Measurements from ENCODE around the gene RUFY2.
A peak's percentile ranks its signal among the peaks of the same experiment; 100 is the strongest.
"Not testable (repeated sequence)": the region's sequence is repeated elsewhere in the genome, so short reads cannot be mapped to it uniquely, and the experiment has no call there.

Gene RUFY2

DNA sequence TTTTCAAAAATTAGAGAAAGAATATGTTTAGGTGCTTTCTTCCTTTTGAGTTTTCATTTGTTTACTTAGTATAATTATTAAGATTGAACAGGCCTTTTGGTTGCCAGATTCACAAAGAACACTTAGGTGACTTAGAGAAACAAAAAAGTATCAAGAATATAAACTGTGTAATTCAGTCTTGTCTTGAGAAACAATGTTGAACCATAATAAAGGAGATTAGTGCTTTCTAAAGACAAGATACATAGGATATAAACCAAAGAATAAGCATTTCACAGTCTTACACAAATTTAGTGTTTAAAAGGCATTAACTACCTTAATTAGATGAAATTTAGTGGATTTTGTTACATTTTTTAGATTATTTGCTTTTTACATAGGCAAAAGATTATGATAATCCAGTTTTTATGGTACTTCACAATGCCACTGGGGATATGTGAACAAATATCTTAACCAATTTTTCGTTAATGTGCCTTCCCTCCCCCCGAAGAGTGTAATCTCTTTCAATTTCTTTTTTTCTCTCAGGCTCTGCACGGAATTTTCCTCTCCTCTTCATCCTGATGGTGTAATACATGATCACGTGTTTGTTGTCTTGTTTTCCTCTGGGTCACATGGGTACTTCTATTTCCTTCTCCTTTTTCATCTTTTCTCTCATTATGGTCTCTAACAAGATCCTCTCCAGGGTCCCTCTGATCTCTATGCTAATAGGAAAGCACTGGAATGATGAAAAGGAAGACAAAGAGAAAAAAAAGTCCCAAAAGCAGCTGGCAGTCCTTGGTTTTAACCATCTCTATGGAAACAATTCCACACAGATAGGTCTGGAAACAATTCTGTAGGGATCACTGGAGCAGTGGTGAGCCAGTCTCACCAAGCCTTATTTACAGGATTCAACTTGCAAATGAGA lies 78.9 kb downstream of the RUFY2 start:
- Histone ChIP-seq H3K4ac (ENCODE audit: low read depth, low read length) (no peak overlapping the region), H3K4me3 (ENCODE audit: low read length) (no peak overlapping the region), H2BK5ac (ENCODE audit: low read length) (no peak overlapping the region), H2BK120ac (ENCODE audit: low read depth, low read length) (no peak overlapping the region), H3K23ac (ENCODE audit: low read length) (no peak overlapping the region), H3K4me2 (ENCODE audit: low read length) (no peak overlapping the region), H2AK5ac (ENCODE audit: low read length) (no peak overlapping the region), H4K5ac (ENCODE audit: low read length) (no peak overlapping the region), H3K27ac (ENCODE audit: low read depth, low read length) (no peak overlapping the region), H3K36me3 (ENCODE audit: control insufficient read depth, insufficient read depth, low read length) (no peaks in the 10 kb centered on the region), H3K79me2 (ENCODE audit: control insufficient read depth, insufficient read depth, low read length) (peaks cover 12% of the 10 kb centered on the region), H4K8ac (ENCODE audit: low read depth, low read length) (no peak overlapping the region), H3K27me3 (ENCODE audit: insufficient read depth, low read length, poor library complexity) (no peaks in the 10 kb centered on the region), H3K9ac (ENCODE audit: low read length) (no peak overlapping the region), H3K18ac (ENCODE audit: low read length) (no peak overlapping the region), H3K4me1 (ENCODE audit: control insufficient read depth, low read depth, low read length) (no peaks in the 10 kb centered on the region), H3K79me1 (ENCODE audit: low read length) (peaks cover 2% of the 10 kb centered on the region), H3K56ac (ENCODE audit: low read length) (no peak overlapping the region), H2BK15ac (replicated peaks; ENCODE audit: low read depth) (no peak overlapping the region)
- no CpG with 5 or more reads among the region's 4 CpGs for WGBS (ENCODE audit: extremely low coverage, insufficient coverage, low lambda C conversion rate)
- DNase-seq: peak; percentile 70

DNA sequence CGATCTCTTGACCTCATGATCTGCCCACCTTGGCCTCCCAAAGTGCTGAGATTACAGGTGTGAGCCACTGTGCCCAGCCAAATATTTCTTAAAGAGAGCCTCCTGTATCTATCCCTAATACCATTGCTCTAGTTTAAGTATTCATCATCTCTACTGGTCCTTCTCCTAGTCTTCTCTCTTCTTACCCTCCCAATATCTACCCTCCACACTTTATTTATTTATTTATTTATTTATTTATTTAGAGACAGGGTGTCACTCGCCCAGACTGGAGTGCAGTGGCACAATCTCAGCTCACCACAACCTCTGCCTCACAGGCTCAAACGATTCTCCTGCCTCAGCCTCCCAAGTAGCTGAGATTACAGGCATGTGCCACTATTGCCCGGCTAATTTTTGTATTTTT lies 82.7 kb downstream of the RUFY2 start:
- no CpG with 5 or more reads among the region's 4 CpGs for WGBS (ENCODE audit: extremely low coverage, insufficient coverage, low lambda C conversion rate)
- H4K5ac ChIP-seq (ENCODE audit: low read length); H3K4ac ChIP-seq (ENCODE audit: low read depth, low read length); H3K23ac ChIP-seq (ENCODE audit: low read length); H4K8ac ChIP-seq (ENCODE audit: low read depth, low read length); H3K18ac ChIP-seq (ENCODE audit: low read length); H3K27me3 ChIP-seq (ENCODE audit: insufficient read depth, low read length, poor library complexity); H3K56ac ChIP-seq (ENCODE audit: low read length); H3K4me3 ChIP-seq (ENCODE audit: low read length); H3K4me1 ChIP-seq (ENCODE audit: control insufficient read depth, low read depth, low read length); DNase-seq; H3K27ac ChIP-seq (ENCODE audit: low read depth, low read length); H3K79me2 ChIP-seq (ENCODE audit: control insufficient read depth, insufficient read depth, low read length); H2BK120ac ChIP-seq (ENCODE audit: low read depth, low read length); H3K36me3 ChIP-seq (ENCODE audit: control insufficient read depth, insufficient read depth, low read length); H2AK5ac ChIP-seq (ENCODE audit: low read length); H3K4me2 ChIP-seq (ENCODE audit: low read length); H3K79me1 ChIP-seq (ENCODE audit: low read length); H2BK15ac ChIP-seq (replicated peaks; ENCODE audit: low read depth); H2BK5ac ChIP-seq (ENCODE audit: low read length); H3K9ac ChIP-seq (ENCODE audit: low read length): not testable (repeated sequence)

DNA sequence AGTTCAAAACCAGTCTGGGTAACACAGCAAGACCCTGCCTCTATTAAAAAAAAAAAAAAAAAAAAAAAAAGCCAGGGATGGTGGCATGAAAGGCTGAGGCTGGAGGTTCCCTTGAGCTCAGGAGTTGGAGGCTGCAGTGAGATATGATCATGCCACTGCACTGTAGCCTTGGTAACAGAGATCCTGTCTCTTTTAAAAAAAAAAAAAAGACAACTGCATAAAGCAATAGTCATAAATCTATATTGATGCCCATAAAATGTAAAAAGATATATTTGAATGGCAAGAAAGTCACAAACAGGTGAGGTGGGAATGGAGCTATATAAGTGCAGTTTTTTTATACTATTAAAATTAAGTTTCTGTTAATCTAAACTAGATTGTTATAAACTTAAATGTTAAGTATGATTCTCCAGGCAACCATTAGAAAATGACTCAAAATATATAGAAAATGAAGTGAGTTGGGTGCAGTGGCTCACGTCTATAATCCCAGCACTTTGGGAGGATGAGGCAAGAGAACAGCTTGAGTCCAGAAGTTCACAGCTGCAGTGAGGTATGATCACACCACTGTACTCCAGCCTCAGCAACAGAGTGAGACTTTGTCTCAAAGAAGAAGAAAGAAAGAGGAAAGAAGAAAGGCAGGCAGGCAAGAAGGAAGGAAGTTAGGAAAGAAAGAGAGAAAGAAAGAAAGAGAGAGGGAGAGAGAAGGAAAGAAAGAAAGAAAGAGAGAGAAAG lies 88.6 kb downstream of the RUFY2 start:
- no peak overlapping the region for H3K56ac ChIP-seq (ENCODE audit: low read length)
- no peak overlapping the region for H2BK15ac ChIP-seq (replicated peaks; ENCODE audit: low read depth)
- H2BK120ac ChIP-seq (ENCODE audit: low read depth, low read length): no peak overlapping the region
- H2AK5ac ChIP-seq (ENCODE audit: low read length): no peak overlapping the region
- no peak overlapping the region for H4K8ac ChIP-seq (ENCODE audit: low read depth, low read length)
- H3K4me2 ChIP-seq (ENCODE audit: low read length): no peak overlapping the region
- WGBS (ENCODE audit: extremely low coverage, insufficient coverage, low lambda C conversion rate): no CpG with 5 or more reads among the region's 1 CpG
- no peaks in the 10 kb centered on the region for H3K79me1 ChIP-seq (ENCODE audit: low read length)
- H2BK5ac ChIP-seq (ENCODE audit: low read length): no peak overlapping the region
- H4K5ac ChIP-seq (ENCODE audit: low read length): no peak overlapping the region
- no peak overlapping the region for H3K23ac ChIP-seq (ENCODE audit: low read length)
- H3K4me1 ChIP-seq (ENCODE audit: control insufficient read depth, low read depth, low read length): no peaks in the 10 kb centered on the region
- no peaks in the 10 kb centered on the region for H3K79me2 ChIP-seq (ENCODE audit: control insufficient read depth, insufficient read depth, low read length)
- no peaks in the 10 kb centered on the region for H3K36me3 ChIP-seq (ENCODE audit: control insufficient read depth, insufficient read depth, low read length)
- H3K18ac ChIP-seq (ENCODE audit: low read length): no peak overlapping the region
- no peak overlapping the region for H3K4me3 ChIP-seq (ENCODE audit: low read length)
- H3K4ac ChIP-seq (ENCODE audit: low read depth, low read length): no peak overlapping the region
- no peak overlapping the region for H3K9ac ChIP-seq (ENCODE audit: low read length)
- H3K27me3 ChIP-seq (ENCODE audit: insufficient read depth, low read length, poor library complexity): no peaks in the 10 kb centered on the region
- H3K27ac ChIP-seq (ENCODE audit: low read depth, low read length): no peak overlapping the region
- no peak for DNase-seq

DNA sequence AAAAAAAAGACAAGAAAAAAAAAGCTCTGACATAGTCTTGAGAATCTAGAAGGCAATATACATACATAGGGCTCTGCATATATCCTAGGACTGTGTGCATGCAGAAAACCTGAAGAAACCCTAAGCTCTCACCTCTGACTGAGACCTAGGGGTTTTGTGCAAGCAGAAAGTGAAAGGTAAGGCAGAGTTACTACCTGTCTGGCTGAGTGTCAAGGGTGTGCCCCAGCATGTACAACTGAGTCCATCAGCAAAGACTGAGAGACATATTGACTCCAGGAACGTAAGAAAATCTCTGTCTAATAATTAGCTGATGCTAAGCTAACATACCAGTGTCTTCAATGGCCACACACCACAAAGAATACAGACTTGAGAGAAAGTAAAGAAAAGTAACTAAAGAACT lies 91.5 kb downstream of the RUFY2 start:
- H3K36me3 ChIP-seq (ENCODE audit: control insufficient read depth, insufficient read depth, low read length): no peaks in the 10 kb centered on the region
- H3K27me3 ChIP-seq (ENCODE audit: insufficient read depth, low read length, poor library complexity): no peaks in the 10 kb centered on the region
- WGBS (ENCODE audit: extremely low coverage, insufficient coverage, low lambda C conversion rate): no CpG with 5 or more reads among the region's 1 CpG
- no peak overlapping the region for H3K23ac ChIP-seq (ENCODE audit: low read length)
- H2BK5ac ChIP-seq (ENCODE audit: low read length): no peak overlapping the region
- DNase-seq: no peak
- no peak overlapping the region for H3K18ac ChIP-seq (ENCODE audit: low read length)
- no peak overlapping the region for H4K8ac ChIP-seq (ENCODE audit: low read depth, low read length)
- no peak overlapping the region for H2AK5ac ChIP-seq (ENCODE audit: low read length)
- no peak overlapping the region for H3K56ac ChIP-seq (ENCODE audit: low read length)
- no peak overlapping the region for H3K4ac ChIP-seq (ENCODE audit: low read depth, low read length)
- no peaks in the 10 kb centered on the region for H3K79me2 ChIP-seq (ENCODE audit: control insufficient read depth, insufficient read depth, low read length)
- no peaks in the 10 kb centered on the region for H3K4me1 ChIP-seq (ENCODE audit: control insufficient read depth, low read depth, low read length)
- H2BK15ac ChIP-seq (replicated peaks; ENCODE audit: low read depth): no peak overlapping the region
- no peak overlapping the region for H3K4me2 ChIP-seq (ENCODE audit: low read length)
- no peak overlapping the region for H2BK120ac ChIP-seq (ENCODE audit: low read depth, low read length)
- H4K5ac ChIP-seq (ENCODE audit: low read length): no peak overlapping the region
- no peak overlapping the region for H3K27ac ChIP-seq (ENCODE audit: low read depth, low read length)
- H3K79me1 ChIP-seq (ENCODE audit: low read length): no peaks in the 10 kb centered on the region
- no peak overlapping the region for H3K4me3 ChIP-seq (ENCODE audit: low read length)
- H3K9ac ChIP-seq (ENCODE audit: low read length): no peak overlapping the region

DNA sequence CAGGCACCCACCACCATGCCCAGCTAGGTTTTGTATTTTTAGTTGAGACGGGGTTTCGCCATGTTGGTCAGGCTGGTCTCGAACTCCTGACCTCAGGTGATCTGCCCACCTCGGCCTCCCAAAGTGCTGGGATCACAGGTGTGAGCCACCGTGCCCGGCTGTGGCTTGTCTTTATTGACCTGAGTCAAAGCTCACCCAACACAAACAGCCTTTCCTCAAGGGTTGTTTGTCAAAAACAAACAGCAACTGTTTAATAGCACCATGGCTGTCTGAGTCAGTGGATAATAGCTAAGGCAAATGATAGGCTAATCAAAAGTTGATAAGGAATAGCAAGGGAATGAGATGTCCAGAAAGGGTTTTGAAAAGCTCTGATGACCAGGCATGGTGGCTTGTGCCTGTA lies 92.1 kb downstream of the RUFY2 start:
- H4K8ac ChIP-seq (ENCODE audit: low read depth, low read length); H4K5ac ChIP-seq (ENCODE audit: low read length); H2BK5ac ChIP-seq (ENCODE audit: low read length); DNase-seq; H3K9ac ChIP-seq (ENCODE audit: low read length); H2BK15ac ChIP-seq (replicated peaks; ENCODE audit: low read depth); H3K4me2 ChIP-seq (ENCODE audit: low read length); H3K36me3 ChIP-seq (ENCODE audit: control insufficient read depth, insufficient read depth, low read length); H3K4ac ChIP-seq (ENCODE audit: low read depth, low read length); H3K18ac ChIP-seq (ENCODE audit: low read length); H3K56ac ChIP-seq (ENCODE audit: low read length); H2AK5ac ChIP-seq (ENCODE audit: low read length); H3K4me3 ChIP-seq (ENCODE audit: low read length); H3K4me1 ChIP-seq (ENCODE audit: control insufficient read depth, low read depth, low read length); H3K79me2 ChIP-seq (ENCODE audit: control insufficient read depth, insufficient read depth, low read length); H3K23ac ChIP-seq (ENCODE audit: low read length); H3K27ac ChIP-seq (ENCODE audit: low read depth, low read length); H2BK120ac ChIP-seq (ENCODE audit: low read depth, low read length); H3K27me3 ChIP-seq (ENCODE audit: insufficient read depth, low read length, poor library complexity); H3K79me1 ChIP-seq (ENCODE audit: low read length): not testable (repeated sequence)
- WGBS (ENCODE audit: extremely low coverage, insufficient coverage, low lambda C conversion rate): no CpG with 5 or more reads among the region's 6 CpGs
